ENCODE results near the gene DGUOK.
"Not testable (repeated sequence)": the region's sequence is repeated elsewhere in the genome, so short reads cannot be mapped to it uniquely, and the experiment has no call there.

The DGUOK gene

DNA sequence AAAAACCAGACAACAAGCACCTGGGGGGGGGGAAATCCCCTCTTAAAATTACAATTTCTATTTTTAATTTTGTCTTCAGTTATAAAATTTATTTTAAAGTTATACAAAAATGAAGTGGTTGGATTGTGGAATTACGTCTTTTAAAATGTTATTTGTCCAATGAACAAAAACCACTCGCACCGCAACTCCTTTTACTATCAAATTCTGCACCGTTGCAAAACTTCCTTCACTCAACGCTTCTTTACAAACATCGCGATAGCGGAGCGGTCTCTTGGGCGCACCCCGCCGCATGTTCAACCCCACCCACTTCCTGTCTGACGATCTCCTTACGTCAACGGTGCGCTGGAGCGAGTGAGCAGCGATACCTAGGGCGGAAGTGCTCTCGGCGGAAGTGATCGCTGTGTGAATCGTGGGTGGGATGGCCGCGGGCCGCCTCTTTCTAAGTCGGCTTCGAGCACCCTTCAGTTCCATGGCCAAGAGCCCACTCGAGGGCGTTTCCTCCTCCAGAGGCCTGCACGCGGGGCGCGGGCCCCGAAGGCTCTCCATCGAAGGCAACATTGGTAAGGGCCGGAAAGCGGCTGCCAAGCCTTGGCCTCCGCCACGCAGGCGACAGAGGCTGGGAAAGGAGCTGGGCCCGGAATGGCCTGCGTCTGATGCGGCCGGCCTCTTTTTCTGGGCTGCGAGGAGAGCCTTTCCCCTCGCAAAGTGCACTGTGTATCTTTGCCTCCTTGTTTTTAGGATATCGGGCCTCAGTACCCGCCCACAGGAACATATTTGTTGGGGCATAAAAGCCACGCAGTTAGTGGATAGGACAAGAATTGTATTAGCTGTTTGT lies at the start of gene DGUOK:
DGUOK (plus strand) TSS at position 388 of the 835 bp plus-strand sequence; CDS start at position 419, 31 bp downstream.
- CTCF ChIA-PET = interaction anchor here (0.6 kb wide), 2 partner anchors 452 to 658 kb away, joined by 4 read pairs; no protein-coding TSS in a partner anchor
- peak; percentile 94 for DNase-seq (ENCODE audit: low spot score)
- peak within 1 kb of the TSS; percentile 87 for H3K27ac ChIP-seq
- POLR2A ChIA-PET (ENCODE audit: low non-redundant PET) = no interaction called here
- no peak for TF ChIP-seq CTCF (conservative IDR thresholded peaks at IDR 0.05; ENCODE audit: low read depth)

DNA sequence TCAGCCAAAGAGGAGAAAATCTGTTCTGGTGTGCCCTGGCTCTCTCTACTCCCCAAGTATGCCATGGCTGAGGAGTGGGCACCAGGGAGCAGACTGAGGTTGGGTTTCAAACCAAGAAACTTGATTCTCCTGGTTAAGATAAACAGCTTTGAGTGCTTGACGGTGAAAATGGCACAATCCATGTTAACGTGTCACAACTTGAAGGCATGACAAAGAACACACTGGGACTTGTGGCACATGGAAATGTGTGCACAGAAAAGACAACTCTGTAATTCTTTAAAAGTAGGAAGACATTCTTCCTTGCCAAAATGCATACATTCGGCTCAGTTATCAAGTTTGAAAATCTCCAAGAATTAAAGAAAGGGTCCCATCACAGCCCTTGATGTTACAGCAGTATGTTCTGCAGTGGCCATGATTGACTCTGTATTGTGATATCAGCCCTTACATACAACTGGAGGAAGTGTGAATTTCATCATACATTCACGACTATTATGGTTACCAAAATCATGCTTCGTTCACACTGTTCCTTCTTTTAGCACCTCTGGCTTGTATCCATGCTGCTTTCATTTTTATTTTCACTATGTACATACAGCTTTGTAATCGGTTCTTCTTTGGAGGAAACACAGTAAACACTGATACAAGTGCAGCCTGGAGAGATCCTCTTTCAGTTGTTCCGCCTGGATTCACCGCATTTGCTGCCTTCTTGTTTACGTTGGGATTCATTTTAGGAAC lies 49.4 kb upstream of the DGUOK start:
- DNase-seq (ENCODE audit: low spot score) = no peak
- ChIA-PET POLR2A (ENCODE audit: low non-redundant PET) (no interaction called here), CTCF (no interaction called here)
- TF ChIP-seq CTCF (conservative IDR thresholded peaks at IDR 0.05; ENCODE audit: low read depth) = no peak
- no peak overlapping the region for H3K27ac ChIP-seq

DNA sequence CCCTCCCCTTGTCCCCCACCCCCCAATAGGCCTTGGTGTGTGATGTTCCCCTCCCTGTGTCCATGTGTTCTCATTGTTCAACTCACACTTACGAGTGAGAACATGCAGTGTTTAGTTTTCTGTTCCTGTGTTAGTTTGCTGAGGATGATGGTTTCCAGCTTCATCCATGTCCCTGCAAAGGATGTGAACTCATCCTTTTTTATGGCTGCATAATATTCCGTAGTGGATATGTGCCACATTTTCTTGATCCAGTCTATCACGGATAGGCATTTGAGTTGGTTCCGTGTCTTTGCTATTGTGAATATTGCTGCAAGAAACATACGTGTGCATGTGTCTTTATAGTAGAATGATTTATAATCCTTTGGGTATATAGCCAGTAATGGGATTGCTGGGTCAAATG lies 48.7 kb upstream of the DGUOK start:
- CTCF ChIA-PET = not testable (repeated sequence)

GRCh38 chr2:73885406-73885805 lies 41.3 kb upstream of the DGUOK start:
- no peak for DNase-seq (ENCODE audit: low spot score)
- TF ChIP-seq CTCF (conservative IDR thresholded peaks at IDR 0.05; ENCODE audit: low read depth) = no peak
- POLR2A ChIA-PET (ENCODE audit: low non-redundant PET) = no interaction called here
- CTCF ChIA-PET = no interaction called here
- H3K27ac ChIP-seq = no peak overlapping the region

More for the DNA sequence above, 48.7 kb upstream of the DGUOK start:
- POLR2A ChIA-PET (ENCODE audit: low non-redundant PET); H3K27ac ChIP-seq; DNase-seq (ENCODE audit: low spot score): not testable (repeated sequence)

DNA sequence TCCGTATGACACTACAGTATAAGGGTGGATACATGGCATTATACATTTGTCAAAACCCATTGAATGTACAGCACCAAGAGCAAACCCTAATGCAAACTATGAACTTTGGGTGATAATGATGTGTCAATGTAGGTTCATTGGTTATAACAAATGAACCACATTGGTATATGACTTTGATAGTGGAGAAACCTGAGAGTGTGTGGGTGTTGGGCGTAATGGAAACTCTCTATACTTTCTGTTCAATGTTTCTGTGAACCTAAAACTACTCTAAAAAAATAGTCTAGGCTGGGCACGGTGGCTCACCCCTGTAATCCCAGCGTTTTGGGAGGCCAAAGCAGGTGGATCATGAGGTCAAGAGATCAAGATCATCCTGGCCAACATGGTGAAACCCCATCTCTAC lies 40.3 kb upstream of the DGUOK start:
- no peak for TF ChIP-seq CTCF (conservative IDR thresholded peaks at IDR 0.05; ENCODE audit: low read depth)
- no peak for DNase-seq (ENCODE audit: low spot score)
- ChIA-PET CTCF (no interaction called here), POLR2A (ENCODE audit: low non-redundant PET) (no interaction called here)
- no peak overlapping the region for H3K27ac ChIP-seq

DNA sequence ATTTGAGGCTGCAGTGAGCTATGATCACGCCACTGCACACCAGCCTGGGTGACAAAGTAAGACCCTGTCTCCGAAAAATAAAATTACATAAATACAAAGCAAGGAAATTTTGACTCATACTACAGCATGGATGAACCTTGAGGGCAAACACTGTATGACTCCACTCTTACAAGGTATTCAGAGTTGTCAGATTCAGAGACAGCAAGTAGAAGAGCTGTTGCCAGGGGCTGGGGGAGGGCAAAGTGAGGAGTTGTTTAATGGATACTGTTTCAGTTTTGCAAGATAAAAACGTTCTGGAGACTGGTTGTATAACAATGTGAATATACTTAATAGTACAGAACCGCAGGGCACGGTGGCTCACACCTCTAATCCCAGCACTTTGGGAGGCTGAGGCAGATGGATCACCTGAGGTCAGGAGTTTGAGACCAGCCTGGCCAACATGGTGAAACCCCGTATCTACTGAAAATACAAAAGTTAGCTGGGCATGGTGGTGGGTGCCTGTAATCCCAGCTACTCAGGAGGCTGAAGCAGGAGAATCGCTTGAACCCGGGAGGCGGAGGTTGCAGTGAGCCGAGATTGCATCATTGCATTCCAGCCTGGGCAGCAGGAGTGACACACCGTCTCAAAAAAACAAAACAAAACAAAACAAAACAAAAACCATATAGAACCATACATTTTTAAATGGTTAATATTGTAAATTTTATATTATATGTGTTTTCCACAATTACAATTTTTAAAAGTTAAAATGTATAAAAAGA lies 38.9 kb upstream of the DGUOK start:
- DNase-seq (ENCODE audit: low spot score); H3K27ac ChIP-seq; CTCF ChIA-PET: not testable (repeated sequence)
- POLR2A ChIA-PET (ENCODE audit: low non-redundant PET) = interaction anchor here (0.5 kb wide), 1 partner anchor 12 kb away, joined by 5 read pairs; no protein-coding TSS in a partner anchor

- ChIA-PET CTCF (no interaction called here), POLR2A (ENCODE audit: low non-redundant PET) (no interaction called here)
- no peak for DNase-seq (ENCODE audit: low spot score)
- no peak for TF ChIP-seq CTCF (conservative IDR thresholded peaks at IDR 0.05; ENCODE audit: low read depth)
- no peak overlapping the region for H3K27ac ChIP-seq
Observed at GRCh38 chr2:73888388-73888787, 38.3 kb upstream of the DGUOK start.

Measured in RWPE1 (cell line).